ENCODE results near the gene FYB1.

Gene FYB1

GRCh38 chr5:39203951-39204350, 15.4 kb downstream of the FYB1 start:
- no peak for DNase-seq (ENCODE audit: low read depth)

GRCh38 chr5:39203275-39203922, 16.0 kb downstream of the FYB1 start:
- no peak for DNase-seq (ENCODE audit: low read depth)

- DNase-seq (ENCODE audit: low read depth): no peak
These were observed 16.6 kb downstream of the FYB1 start for GRCh38 chr5:39202597-39203274.

GRCh38 chr5:39201781-39202596, 17.4 kb downstream of the FYB1 start:
- DNase-seq (ENCODE audit: low read depth): no peak

- DNase-seq (ENCODE audit: low read depth): no peak
These were observed 18.1 kb downstream of the FYB1 start for GRCh38 chr5:39201160-39201780.

GRCh38 chr5:39200081-39200480, 19.3 kb downstream of the FYB1 start:
- no peak for DNase-seq (ENCODE audit: low read depth)

GRCh38 chr5:39199335-39199734, 20.0 kb downstream of the FYB1 start:
- DNase-seq (ENCODE audit: low read depth): no peak

- no peak for DNase-seq (ENCODE audit: low read depth)
These were observed 21.2 kb downstream of the FYB1 start for GRCh38 chr5:39198127-39198526.

- DNase-seq (ENCODE audit: low read depth): no peak
These were observed 21.8 kb downstream of the FYB1 start for GRCh38 chr5:39197556-39197955.

GRCh38 chr5:39195198-39195826, 24.1 kb downstream of the FYB1 start:
- no peak for DNase-seq (ENCODE audit: low read depth)

- no peak for DNase-seq (ENCODE audit: low read depth)
These were observed 24.8 kb downstream of the FYB1 start for GRCh38 chr5:39194466-39195136.

GRCh38 chr5:39193553-39194465, 25.6 kb downstream of the FYB1 start:
- no peak for DNase-seq (ENCODE audit: low read depth)

- no peak for DNase-seq (ENCODE audit: low read depth)
These were observed 26.8 kb downstream of the FYB1 start for GRCh38 chr5:39192450-39193160.

GRCh38 chr5:39191216-39191615, 28.1 kb downstream of the FYB1 start:
- DNase-seq (ENCODE audit: low read depth): no peak

GRCh38 chr5:39190311-39191102, 28.9 kb downstream of the FYB1 start:
- DNase-seq (ENCODE audit: low read depth): no peak

GRCh38 chr5:39189292-39189955, 29.9 kb downstream of the FYB1 start:
- no peak for DNase-seq (ENCODE audit: low read depth)

GRCh38 chr5:39187831-39188731, 31.3 kb downstream of the FYB1 start:
- DNase-seq (ENCODE audit: low read depth): no peak

Measured in stimulated activated CD8-positive, alpha-beta memory T cell treated with anti-CD3 and anti-CD28 coated beads, Interleukin-15, amount 100 ng/mL, for 1 hour (primary cell).